SKM-1 treated with dmso at 0.1 percent for 144 hours (cell line): ENCODE results near the gene ZC2HC1B.
"Not testable (repeated sequence)": the region's sequence is repeated elsewhere in the genome, so short reads cannot be mapped to it uniquely, and the experiment has no call there.

ENCODE experiments used
- DNase-seq: peaks from one replicate; lab custom pipeline; 2025; ENCODE audit not compliant: unreplicated experiment; lab: John Stamatoyannopoulos, UW

Gene ZC2HC1B, protein sequence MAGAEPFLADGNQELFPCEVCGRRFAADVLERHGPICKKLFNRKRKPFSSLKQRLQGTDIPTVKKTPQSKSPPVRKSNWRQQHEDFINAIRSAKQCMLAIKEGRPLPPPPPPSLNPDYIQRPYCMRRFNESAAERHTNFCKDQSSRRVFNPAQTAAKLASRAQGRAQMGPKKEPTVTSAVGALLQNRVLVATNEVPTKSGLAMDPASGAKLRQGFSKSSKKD

DNA sequence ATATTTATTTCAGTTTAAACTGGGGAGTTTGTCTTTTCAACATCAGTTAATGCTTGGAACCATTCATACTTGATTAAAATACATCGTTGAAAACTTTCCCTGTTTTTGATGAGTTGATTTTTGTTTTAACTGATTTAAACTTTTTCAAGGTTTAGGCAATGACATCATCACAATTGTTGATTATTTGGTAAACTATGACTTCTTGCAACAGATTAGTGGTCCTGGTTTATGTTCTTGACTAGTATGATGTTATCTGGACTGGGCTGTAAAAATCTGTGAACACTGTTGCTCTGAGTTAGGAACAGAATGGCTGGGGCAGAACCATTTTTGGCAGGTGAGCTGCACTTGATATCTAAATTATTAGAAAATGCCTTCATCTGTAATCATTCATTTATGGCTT, at the start of gene ZC2HC1B:
Gene ZC2HC1B (plus strand): TSS at position 241 of the 400 bp plus-strand sequence. CDS start 66 bp downstream, at position 307.
- no peak for DNase-seq

DNA sequence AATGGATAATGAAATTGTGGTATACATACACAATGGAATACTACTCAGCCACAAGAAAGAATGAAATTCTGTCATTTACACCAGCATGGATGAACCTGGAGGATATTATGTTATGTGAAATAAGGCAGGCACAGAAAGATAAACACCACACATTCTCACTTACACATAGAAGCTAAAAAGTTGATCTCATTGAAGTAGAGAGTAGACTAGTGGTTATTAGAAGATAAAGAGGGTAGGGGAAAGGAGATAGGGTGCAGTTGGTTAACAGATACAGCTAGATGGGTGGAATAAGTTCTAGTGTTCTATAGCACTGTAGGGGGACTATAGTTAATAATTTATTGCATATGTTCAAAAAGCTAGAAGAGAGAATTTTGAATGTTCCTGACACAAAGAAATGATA, 46.7 kb upstream of the ZC2HC1B start:
- DNase-seq: no peak

DNA sequence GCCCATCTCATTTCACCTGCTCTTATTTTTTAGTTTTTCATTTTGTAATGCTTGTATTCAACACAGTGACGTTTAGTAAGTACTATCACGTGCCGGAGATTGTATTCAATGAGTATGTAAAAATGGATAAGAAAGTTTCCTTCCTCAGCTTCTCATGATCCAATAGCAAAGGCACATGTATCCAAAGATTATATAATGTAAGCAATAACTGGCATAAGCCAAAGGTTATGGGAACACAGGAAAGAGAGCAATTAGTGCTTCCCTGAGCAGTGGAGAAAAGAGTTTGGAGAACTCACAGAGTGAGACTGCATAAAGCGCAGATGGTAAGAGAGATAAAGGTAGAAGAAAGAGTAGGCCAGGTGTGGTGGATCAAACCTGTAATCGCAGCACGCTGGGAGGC, 42.9 kb upstream of the ZC2HC1B start:
- DNase-seq: no peak

DNA sequence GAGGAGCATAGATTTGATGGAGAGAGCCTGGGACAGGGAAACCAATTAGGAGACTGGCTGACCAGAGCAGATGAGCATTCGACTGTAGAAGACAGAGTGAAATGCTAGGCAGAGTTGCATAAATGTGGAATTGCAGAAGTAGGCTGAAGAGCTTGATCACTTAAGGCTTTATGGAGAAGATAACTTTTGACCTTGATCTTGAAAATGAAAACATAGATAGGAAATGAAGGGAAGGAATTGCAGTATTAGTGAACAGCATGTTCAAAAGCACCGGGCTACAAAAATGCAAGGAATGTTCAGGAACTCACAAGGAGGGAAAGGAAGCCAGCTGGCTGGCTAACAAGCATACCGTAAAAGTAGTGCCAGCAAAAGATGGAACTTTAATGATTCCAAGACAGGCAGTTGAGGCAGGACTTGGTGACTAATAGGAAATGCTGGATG, 41.7 kb upstream of the ZC2HC1B start:
- DNase-seq: no peak

DNA sequence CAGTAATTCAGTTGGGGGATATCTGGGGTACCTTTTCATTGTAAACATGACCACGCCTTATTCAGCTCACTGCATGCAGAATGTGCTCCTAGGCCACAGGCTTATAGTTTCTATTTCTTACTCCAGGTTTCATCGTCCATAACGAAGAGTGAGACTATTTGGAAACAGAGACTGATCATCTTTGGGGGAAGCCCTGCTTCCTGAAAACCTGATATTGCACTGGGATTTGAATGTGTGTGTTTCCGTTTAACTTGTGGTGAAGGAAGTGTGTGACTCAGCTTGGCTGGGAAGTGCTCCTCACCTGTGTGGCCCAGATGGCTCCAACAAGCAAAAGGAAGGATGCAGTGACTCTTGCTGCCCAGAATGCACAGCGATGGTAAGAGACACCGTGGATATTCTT, 40.7 kb upstream of the ZC2HC1B start:
- DNase-seq: no peak

DNA sequence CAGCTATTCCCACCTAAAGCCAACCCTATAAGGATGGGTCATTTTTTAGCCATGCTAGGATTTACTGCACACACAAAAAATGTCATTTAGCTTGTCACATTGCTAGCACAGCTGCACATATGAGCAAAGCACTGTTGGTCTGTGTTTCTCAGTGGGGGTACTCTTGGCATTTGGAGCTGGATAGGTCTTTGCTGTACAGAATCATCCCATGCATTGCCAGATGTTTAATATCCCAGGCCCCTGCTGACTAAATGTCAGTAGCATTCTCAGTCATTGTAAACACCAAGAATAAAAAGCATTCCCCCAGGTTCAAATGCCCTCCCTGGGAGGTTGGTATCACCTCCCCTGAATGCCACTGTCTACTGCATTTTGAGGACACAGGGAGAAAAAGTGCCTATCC, 35.7 kb upstream of the ZC2HC1B start:
- no peak for DNase-seq

DNA sequence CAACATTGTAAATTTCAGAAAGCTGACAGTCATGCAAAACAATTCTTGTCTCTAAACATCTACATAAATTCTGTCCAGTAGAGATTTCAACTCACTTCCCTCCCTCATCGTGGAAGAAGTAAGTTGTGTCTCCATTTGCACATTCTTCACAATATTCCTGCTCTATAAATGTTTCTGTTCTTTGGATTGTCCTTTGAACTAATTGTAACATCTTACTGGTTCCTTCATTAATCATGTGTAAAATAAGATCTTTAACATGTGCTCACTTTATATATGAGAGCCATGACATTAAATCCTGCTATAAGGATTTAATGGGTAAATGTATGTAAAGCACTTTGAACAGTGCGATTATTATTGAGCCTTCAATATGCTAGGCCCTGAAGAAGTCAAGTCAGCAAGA, 28.1 kb upstream of the ZC2HC1B start:
- DNase-seq: no peak

DNA sequence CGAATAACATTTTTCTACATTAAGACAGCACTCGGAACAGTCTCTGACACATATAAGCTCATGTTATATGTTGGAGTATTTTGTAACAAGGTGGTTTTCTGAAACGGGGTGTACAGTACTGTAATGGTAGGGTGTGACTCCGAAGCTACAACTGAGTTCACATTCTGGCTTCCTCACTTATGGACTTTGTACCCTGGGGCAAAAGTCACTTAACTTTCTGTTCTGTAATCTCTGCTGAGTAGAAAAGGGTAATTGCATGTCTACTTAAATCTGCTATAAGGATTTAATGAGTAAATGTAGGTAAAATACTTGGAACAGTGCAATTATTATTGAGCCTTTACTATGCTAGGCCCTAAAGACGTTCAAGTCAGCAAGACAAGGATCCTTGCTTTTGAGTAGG, 25.9 kb upstream of the ZC2HC1B start:
- DNase-seq: no peak

DNA sequence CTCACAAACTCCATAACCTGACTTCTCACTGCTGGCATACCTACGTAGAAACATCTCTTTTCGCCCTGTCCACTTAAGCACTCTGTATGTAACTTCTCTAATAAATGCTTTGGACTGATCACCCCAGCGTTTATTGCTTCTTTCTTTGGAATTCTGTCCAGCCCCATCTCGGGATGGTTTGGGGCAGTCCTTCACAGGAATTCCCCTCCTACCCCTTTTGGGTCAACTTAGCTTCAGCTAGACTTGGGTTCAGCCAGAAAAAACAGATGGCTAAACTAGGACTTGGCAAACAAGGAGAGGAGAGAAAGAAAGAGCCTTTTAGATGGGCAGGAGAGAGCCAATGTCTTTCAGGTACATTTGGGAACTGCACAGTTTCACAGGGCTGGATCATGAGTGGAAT, 25.1 kb upstream of the ZC2HC1B start:
- no peak for DNase-seq

DNA sequence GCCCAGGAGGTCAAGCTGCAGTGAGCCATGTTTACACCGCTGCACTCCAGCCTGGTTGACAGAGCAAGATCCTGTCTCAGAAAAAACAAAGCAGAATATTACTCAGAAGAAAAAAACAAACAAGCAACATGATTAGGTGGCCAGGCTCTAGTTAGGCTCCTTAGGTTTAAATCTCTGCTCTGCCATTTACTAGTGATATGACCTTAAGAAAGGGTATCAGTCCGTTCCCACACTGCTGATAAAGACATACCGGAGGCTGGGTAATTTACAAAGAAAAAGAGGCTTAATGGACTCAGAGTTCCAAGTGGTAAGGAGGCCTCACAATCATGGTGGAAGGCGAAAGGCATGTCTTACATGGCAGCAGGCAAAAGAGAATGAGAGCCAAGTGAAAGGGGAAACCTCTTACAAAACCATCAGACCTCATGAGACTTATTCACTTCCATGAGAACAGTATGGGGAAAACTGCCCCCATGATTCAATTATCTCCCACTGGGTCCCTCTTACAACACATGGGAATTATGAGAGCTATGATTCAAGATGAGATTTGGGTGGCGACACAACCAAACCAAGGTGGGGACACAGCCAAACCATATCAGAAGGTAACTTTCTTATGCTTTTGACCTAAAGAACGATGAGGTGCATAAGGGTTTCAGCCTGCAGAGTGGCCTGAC, 23.5 kb upstream of the ZC2HC1B start:
- no peak for DNase-seq

DNA sequence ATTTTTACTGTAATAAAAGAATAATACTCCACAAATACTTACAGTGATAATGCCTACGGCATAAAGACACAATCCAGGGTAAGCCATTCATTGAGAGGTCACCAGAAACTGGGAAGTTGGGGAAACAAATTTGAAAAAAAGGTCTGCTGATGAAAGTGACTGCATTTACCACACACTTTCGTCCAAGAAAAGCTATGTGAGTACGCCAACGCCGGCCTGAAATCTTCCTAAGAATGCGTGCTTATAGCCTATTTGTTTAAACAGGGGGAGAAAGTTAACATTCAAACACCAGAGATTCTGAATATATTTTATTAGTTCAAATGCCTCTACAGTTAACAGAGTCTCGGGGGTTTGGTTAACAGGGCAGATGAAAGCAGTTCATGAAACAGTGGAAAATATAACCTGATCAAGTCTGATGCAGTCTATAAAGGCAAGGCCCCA, 21.8 kb upstream of the ZC2HC1B start:
- DNase-seq: no peak

DNA sequence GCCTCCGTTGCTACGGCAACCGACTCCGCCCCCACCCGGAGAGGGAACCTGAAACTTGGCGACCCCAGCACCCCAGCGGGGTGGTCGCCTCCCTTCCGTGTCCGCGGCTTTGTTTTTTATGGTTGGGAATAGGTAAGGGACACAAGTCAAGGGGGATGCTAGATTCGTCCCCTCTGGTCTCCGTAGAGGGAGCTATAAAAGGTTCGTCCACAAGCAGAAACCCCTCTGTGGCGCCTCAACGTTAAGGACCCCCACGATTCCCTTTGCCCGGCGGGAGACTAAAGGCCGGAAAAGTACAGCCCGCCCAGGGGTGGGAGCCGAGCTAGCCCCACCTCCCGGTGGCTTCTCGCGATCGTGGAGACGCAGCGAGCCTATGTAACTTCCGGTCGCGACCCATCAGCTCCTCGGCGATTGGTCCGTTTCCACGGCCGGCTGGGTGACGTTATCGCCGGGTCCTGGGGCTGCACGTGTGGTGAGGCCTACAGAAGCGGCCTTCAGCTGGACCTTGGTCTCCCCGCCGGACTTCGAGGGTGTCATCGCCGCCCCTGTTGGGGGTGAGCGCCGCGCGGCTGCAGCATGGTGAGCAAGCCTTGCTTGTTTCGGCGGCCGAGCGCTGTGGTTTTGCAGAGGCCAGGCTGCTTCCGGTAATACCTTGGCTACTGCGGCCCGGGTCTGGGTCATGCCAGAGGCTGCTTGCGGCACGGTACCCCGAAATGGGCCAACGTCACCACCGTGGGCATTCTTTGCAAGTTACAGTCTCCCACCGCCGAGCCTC, 21.2 kb upstream of the ZC2HC1B start, which contains the start of gene LTV1:
Gene LTV1 (plus strand): TSS at position 437 of the 775 bp plus-strand sequence. CDS start 140 bp downstream, at position 577.
- DNase-seq: peak; percentile 93

DNA sequence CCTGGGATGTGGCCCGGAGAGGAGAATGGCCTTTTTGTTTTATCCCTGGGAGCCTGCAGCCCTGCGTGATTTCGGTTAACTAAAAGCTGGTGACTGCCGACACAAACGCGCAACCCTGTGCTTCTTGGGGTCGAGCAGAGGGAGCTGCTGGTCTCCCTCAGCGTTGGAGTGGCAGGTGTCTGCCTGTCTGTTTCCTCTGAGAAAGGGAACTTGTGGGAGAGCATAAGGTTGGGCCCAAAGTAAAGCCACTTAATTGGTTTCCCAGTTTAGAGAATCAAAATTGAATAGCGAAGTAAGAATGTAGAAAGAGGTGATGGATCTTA, 20.6 kb upstream of the ZC2HC1B start:
- no peak for DNase-seq

DNA sequence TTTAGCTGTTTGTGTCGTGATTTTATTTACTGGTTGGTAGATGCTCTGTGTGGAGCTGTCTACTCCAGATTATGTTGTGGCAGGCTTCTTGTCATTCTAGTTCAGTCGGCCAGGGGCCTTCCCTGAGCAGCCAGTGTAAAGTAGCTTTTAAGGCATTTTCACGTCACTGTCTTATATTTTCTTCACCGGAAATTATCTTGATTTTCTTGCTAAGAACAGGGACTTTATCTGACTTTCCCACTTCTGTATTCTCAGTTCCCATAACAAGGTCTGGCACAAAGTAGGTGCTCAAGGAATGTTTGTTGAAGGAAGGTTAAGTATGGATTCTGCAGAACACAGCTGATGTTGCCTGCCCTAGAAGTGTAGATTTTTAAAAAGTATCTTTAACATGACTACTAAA, 20.3 kb upstream of the ZC2HC1B start:
- no peak for DNase-seq

DNA sequence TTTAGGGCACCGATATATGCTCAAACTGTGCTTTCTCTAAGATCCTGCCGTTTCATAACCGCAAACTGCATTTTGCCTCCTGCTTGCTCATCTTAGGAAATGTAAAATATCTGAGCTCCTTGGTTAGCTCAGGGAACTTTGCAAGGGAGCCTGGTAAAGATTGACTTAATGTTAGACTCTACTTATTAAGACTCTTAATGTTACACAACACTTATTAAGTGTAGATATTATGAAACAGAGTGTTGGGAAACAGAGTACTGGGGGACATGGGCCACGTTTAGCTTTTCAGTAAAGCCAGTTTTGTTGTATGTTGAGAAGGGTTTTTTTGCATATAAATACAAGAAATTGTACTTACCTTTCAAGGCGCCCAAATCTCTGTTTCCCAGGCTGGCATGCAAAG, 19.2 kb upstream of the ZC2HC1B start:
- DNase-seq: no peak

DNA sequence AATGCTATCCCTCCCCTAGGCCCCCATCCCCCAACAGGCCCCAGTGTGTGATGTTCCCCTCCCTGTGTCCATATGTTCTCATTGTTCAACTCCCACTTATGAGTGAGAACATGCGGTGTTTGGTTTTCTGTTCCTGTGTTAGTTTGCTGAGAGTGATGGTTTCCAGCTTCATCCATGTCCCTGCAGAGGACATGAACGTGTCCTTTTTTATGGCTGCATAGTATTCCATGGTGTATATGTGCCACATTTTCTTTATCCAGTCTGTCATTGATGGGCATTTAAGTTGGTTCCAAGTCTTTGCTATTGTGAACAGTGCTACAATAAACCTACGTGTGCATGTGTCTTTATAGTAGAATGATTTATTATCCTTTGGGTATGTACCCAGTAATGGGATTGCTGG, 12.6 kb upstream of the ZC2HC1B start:
- not testable (repeated sequence) for DNase-seq

DNA sequence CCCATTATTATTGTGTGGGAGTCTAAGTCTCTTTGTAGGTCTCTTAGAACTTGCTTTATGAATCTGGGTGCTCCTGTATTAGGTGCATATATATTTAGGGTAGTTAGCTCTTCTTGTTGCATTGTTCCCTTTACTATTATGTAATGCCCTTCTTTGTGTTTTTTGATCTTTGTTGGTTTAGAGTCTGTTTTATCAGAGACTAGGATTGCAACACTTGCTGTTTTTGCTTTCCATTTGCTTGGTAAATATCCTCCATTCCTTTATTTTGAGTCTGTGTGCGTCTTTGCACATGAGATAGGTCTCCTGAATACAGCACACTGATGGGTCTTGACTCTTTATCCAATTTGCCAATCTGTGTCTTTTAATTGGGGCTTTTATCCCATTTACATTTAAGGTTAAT, 9.2 kb upstream of the ZC2HC1B start:
- DNase-seq: not testable (repeated sequence)

DNA sequence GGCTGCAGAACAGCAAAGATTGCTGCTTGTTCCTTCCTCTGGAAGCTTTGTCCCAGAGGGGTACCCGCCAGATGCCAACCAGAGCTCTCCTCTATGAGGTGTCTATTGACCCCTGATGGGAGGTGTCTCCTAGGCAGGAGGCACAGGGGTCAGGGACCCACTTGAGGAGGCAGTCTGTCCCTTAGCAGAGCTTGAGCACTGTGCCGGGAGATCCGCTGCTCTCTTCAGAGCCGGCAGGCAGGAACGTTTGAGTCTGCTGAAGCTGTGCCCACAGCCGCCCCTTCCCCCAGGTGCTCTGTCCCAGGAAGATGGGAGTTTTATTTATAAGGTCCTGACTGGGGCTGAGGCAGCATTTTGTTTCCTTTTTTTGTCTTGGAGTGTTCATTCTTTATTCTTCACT, 7.5 kb upstream of the ZC2HC1B start:
- not testable (repeated sequence) for DNase-seq

DNA sequence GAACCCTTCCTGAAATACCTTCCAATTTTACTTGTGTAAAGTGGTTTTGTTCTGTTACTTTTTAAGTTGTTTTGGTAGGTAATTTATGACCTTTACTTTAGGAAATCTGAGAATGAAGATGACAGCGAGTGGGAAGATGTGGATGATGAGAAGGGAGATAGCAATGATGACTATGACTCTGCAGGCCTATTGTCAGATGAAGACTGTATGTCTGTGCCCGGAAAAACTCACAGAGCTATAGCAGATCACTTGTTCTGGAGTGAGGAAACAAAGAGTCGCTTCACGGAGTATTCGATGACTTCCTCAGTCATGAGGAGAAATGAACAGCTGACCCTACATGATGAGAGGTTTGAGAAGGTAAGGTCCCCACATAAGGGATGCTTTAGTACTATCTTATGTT, 6.6 kb upstream of the ZC2HC1B start:
- DNase-seq: no peak

DNA sequence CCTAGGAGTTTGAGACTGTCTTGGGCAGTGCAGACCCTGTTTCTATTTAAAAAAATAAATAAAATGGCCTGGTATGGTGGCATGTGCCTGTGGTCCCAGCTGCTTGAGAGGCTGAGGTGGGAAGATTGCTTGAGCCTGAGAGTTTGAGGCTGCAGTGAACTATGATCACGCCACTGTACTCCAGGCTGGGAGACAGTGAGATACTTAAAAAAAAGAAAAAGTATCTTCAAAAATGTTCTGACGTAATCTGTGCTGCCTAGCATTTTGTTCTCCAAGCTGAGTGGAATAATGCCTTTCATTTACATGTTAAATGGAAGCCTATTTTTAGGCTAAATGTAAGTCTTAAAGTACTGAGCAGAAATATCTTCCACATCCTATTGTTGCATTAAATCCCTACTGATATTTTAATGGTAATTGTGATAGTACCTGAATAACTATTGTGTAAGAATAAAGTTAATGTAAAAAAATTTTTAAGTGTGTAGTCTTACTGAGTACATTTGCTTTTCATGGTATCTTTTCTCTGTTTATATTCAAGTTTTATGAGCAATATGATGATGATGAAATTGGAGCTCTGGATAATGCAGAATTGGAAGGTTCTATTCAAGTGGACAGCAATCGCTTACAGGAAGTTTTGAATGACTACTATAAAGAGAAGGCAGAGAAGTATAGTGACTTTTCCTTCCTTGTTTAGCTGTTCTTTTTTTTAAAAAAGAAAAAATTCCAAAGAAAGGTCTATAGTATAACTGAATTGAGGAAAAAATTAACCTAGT, 4.2 kb upstream of the ZC2HC1B start:
- DNase-seq: no peak

DNA sequence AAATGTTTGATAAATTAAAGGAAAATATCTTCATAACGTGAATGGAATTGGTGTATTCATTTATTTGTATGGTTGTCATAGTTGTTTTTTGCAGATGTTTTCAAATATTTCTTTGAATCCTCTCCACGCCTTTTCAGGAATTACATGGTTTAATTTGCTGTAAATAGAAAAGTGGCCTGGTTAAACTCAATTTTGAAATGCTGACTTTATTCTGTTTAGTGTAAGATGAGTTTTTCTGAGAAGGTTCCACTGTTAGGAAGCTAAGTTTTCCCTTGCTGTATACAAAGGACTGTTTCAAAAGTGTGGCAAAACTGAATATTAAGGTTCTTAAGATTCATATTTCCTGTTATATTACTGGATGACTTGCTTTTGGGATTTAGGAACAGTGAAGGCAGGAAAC, 503 bp upstream of the ZC2HC1B start:
- no peak for DNase-seq
